Colon (tissue), 2 donors: Measurements from ENCODE around the gene HIGD2A.

ENCODE experiments used
- FAIRE-seq: peaks from 2 replicates; lab custom pipeline; 2012; peaks lifted over from hg19 to GRCh38; lab: Jason Lieb, UNC
- donor health status: control.
- donor health status: control.

HIGD2A gene

GRCh38 chr5:176369934-176370711, 18.4 kb upstream of the HIGD2A start:
- FAIRE-seq = no peak

DNA sequence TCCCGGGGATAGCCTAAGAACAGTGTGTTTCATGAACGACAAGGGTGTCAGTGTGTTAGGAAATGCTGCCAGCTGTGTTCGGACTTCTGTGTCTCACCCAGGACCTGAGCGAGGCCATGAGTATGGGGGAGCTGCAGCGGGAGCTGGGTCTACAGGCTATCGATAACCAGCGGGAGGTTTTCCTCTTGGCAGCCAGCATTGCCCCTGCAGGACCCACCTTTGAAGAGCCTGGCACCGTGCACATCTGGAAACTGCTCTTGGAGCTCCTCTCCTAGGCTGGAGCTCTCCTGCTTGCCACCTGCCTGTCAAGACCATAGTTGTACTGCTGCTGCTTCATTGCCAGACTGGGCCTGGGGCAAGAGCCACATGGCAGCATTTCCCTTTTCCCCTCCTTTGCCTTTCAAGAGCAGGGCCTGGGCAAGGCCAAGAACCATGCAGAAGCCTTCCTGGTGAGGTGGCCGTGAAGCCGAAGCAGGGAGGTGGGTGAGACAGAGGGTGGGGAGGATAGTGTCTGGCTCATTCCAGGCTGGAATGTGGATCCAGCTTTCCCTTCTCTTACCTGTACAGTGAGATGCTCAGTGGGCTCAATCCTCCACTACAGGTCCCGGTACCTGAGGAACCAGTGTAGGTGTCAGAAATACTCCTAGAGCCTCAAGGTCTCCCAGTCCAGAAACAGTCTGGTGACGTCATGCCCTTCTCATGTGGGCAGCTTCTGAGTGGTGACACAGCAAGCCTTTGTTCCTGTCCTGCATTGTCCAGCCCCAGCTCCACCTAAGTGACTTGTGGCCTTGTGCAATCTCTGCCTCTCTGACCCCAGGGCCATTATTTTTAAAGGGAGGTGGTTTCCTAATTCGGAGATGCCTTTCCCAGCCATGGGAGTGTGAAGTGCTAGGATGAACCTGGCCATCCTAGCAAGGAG, 16.7 kb upstream of the HIGD2A start:
- no peak for FAIRE-seq

DNA sequence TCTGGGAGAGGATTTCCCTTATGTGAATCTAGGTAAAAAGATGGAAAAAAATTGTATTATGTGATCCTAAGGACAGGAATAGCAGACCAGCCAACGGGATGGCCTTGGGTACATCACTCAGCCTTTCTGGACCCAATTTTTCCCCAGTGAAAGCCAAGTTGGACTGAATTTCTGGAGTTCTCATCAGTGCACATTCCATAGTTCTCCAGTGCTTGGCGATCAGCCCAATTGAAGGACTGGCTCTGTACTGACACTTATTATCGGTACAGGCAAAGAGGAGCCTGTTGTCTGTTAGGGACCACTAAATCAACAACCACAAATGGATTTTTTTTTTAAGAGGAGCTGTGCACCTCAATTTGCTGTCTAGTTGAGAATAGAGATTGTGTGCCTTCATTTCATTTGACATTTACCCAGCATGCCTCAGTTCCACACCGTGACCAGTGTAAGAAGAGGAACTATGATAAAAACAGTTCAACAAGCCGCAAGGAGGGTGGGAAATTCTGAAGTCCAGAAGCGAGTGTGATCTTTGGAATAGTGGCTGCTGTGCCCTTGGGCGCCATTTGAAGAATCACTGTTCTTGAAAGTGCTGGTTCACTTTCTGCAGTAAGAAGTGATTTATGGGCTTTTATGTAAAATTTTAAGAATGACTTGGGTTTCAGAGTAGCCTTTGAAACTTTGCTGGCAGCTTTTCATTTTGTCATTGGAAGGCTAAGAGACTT, 15.3 kb upstream of the HIGD2A start:
- no peak for FAIRE-seq

- FAIRE-seq = no peak
These were observed 8.7 kb upstream of the HIGD2A start for GRCh38 chr5:176379881-176380280.

GRCh38 chr5:176381423-176381822, 7.1 kb upstream of the HIGD2A start:
- no peak for FAIRE-seq

GRCh38 chr5:176381979-176382378, 6.6 kb upstream of the HIGD2A start:
- no peak for FAIRE-seq

DNA sequence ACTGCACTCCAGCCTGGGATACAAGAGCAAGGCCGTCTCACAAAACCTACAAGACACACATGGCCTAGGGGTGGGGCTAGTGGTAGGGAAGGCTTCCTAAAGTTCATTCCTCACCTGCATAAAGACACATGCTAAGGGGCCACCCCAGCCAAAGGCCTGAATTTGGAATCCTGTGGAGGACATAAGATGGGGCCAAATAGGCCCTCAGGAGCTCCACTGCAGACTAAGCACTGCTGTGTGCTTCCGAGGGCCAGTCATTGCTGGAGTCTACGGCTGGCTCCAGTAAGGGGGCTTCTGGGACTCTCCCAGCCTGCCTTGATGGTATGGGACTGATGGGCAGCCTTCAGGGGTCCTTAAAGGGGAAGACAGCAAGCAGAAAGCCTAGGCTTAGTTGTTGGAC, 5.8 kb upstream of the HIGD2A start:
- no peak for FAIRE-seq

GRCh38 chr5:176383248-176383905, 5.2 kb upstream of the HIGD2A start:
- FAIRE-seq = no peak

GRCh38 chr5:176383961-176384360, 4.6 kb upstream of the HIGD2A start:
- no peak for FAIRE-seq

GRCh38 chr5:176384366-176384930, 4.1 kb upstream of the HIGD2A start:
- FAIRE-seq = no peak

- no peak for FAIRE-seq
These were observed 3.6 kb upstream of the HIGD2A start for GRCh38 chr5:176384991-176385390.

GRCh38 chr5:176386491-176386890, 2.1 kb upstream of the HIGD2A start:
- no peak for FAIRE-seq

- FAIRE-seq = no peak
These were observed 1.1 kb upstream of the HIGD2A start for GRCh38 chr5:176387384-176387925.

- no peak for FAIRE-seq
These were observed 528 bp upstream of the HIGD2A start for GRCh38 chr5:176388003-176388443.

DNA sequence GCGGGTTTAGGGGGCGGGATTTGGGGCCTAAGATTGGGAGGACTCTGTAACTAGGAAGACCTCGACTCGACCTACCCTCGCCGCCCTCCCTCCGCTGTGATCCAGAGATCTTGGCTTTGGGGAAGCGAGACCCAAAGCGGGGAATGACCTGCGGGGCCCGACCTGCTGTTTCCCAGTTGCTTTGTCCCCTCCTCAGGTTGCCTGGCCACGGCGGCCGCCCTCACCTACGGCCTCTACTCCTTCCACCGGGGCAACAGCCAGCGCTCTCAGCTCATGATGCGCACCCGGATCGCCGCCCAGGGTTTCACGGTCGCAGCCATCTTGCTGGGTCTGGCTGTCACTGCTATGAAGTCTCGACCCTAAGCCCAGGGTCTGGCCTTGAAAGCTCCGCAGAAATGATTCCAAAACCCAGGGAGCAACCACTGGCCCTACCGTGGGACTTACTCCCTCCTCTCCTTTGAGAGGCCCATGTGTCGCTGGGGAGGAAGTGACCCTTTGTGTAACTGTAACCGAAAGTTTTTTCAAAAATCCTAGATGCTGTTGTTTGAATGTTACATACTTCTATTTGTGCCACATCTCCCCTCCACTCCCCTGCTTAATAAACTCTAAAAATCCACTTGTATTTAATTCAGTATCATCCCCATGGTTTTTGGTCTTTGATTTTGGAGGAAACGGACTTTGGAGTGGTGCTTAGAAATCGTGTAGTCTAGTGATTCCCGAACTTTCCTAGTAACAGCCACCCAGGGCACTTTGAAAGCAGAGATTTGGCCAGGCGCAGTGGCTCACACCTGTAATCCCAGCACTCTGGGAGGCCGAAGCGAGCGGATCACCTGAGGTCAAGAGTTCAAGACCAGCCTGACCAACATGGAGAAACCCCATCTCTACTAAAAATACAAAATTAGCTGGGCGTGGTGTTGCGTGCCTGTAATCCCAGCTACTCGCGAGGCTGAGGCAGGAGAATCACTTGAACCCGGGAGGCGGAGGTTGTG, 878 bp downstream of the HIGD2A start:
- FAIRE-seq = peak; percentile 5

- FAIRE-seq = no peak
These were observed 2.9 kb downstream of the HIGD2A start for GRCh38 chr5:176391479-176391878.

DNA sequence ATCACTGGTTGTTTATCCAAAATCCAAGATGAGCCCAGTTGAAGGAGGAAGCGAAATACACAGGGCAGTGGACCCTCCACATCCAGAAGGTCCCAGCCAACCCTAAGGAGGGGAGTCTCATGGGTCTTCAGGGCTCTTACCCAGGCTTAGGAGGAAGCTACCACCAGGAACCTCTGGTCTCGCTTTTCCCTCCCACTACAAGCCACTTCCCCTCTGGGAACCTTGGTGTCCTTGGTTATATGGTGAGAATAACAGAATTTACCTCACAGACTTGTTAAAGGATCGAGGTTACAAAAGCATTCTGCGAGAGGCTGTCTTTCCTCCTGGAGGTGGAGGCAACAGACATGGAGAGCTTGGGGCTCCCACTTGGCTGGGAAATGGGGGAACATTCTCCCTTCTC, 3.4 kb downstream of the HIGD2A start:
- no peak for FAIRE-seq

DNA sequence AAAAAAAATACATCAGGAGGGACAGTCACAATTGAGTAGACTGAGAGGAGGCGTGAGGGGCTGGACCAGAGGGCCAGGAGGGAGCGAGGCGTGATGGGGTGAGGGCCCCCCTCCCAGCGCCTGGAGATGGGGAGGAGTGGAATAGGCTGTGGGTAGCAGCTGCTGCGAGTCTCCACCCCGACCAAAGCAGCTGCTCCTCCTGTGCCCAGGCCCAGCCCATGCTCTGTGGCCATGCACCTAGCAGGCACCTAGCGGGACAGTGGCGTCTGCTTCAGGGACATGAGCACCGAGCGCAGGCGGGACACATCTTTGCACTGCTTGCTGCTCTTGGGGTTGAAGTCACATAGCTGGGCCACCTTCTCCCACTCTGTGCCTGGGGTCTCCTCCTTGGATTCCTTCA, 4.0 kb downstream of the HIGD2A start:
- FAIRE-seq = no peak

- no peak for FAIRE-seq
These were observed 5.5 kb downstream of the HIGD2A start for GRCh38 chr5:176394096-176394495.
